ENCODE data around the gene FAM3B.

FAM3B gene

DNA sequence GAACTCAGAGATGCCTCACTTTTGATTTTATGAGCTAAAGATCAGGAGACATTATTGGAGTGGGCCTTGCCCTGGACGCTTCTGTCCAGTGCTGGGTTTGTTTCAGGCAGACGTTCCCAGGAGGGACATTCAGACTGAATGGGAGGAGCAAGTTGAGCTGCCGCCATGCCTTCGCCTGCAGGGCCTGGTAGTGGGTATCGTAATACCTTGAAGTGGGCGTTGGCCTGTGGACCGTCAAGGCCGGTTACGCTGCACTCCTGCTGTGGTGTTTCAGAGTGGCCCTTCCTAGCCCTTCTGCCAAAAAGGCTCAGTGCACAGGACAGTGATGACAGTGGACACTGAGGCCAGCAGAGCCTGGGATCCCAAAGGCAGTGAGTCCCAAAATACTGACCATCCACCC, 1.6 kb downstream of the FAM3B start:
- TF ChIP-seq, protein P1, sequence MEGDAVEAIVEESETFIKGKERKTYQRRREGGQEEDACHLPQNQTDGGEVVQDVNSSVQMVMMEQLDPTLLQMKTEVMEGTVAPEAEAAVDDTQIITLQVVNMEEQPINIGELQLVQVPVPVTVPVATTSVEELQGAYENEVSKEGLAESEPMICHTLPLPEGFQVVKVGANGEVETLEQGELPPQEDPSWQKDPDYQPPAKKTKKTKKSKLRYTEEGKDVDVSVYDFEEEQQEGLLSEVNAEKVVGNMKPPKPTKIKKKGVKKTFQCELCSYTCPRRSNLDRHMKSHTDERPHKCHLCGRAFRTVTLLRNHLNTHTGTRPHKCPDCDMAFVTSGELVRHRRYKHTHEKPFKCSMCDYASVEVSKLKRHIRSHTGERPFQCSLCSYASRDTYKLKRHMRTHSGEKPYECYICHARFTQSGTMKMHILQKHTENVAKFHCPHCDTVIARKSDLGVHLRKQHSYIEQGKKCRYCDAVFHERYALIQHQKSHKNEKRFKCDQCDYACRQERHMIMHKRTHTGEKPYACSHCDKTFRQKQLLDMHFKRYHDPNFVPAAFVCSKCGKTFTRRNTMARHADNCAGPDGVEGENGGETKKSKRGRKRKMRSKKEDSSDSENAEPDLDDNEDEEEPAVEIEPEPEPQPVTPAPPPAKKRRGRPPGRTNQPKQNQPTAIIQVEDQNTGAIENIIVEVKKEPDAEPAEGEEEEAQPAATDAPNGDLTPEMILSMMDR (IDR thresholded peaks at IDR 0.05; ENCODE audit: borderline replicate concordance, insufficient read depth, low read depth, low read length) = no peak

DNA sequence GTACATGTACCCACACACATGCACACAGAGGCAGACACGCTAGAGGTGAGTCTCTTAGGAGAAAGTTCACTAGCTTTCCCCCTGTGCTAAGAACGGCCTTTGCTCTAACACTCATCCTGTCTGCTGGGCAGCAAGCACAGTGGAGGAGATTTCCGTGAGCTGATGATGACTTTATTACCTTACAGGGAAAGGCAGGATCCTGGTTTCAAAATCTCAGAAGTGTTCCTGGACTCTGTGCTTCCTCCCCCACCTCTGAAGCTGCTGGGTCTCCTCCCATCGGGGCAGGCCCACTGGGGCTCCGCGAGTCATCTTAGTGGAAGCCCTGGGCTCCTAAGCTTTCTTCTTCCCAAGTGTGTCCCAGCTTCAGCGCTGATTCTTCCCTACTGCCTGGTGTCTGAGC, 2.7 kb downstream of the FAM3B start:
- TF ChIP-seq, protein P1 (IDR thresholded peaks at IDR 0.05; ENCODE audit: borderline replicate concordance, insufficient read depth, low read depth, low read length) = no peak
- H3K4me3 ChIP-seq (ENCODE audit: low read depth, low read length) = no peak overlapping the region

More for the DNA sequence above, 1.6 kb downstream of the FAM3B start:
- H3K4me3 ChIP-seq (ENCODE audit: low read depth, low read length) = no peak overlapping the region

DNA sequence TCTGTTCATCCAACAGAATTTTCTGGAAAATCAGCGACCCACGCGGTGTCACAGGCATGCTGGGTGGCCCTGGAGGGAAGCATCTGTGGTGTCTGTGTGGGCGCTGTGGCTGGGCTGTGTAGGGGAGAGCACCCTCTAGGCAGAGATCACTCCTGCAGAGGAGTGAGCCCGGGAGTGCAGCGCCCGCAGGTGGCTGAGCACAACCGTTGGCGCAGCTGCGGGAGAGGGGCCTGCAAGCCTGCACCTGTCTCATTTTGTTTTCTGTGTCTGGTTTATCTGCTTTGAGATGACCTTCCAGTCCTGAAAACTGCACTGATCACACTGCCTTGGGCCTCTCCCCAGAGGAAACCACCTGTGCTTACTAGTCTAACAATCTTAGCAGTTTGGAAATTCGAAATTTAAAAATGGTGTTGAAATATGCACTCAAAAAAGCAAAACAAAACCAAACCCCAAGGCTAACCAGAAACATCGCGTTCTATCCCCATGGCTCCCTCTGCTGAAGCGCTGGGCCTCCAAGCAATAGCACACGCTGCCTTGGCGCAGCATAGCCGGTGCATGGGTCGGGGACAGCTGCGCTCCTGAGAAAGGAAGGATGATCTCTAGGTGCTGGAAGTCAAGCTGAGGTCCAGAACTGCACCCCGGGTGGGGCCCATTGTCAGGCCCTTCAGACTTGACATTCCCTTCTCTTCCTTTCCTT, 4.8 kb downstream of the FAM3B start:
- no peak overlapping the region for H3K4me3 ChIP-seq (ENCODE audit: low read depth, low read length)
- TF ChIP-seq, protein P1 (IDR thresholded peaks at IDR 0.05; ENCODE audit: borderline replicate concordance, insufficient read depth, low read depth, low read length) = no peak

DNA sequence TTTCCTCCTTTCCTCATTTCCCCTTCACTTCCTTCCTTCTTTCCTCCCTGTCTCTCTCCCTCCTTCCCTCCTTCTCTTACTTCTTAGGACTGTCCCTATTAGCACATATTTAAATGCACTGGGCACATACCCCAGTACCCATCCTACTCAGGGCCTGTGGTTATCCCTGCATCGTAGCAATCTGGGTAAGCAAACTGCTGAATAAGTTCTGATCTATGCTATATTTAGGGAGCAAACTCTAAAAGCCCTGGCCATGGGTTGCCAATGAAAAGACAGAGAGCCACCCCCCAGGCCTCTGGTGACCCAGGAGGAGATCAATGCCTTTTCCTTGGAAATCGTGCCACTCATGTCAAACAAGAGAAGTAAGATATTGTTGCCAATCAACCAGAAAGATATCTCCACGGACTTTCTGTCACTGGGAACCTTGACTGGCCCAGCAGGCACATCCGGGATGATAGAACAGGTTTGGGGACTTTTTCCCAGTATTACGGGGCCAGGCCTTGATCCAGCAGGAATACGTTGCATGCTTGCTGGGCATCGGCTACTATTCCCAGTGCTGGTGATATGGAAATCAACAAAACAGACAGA, 5.4 kb downstream of the FAM3B start:
- H3K4me3 ChIP-seq (ENCODE audit: low read depth, low read length) = no peak overlapping the region
- TF ChIP-seq, protein P1 (IDR thresholded peaks at IDR 0.05; ENCODE audit: borderline replicate concordance, insufficient read depth, low read depth, low read length) = no peak

DNA sequence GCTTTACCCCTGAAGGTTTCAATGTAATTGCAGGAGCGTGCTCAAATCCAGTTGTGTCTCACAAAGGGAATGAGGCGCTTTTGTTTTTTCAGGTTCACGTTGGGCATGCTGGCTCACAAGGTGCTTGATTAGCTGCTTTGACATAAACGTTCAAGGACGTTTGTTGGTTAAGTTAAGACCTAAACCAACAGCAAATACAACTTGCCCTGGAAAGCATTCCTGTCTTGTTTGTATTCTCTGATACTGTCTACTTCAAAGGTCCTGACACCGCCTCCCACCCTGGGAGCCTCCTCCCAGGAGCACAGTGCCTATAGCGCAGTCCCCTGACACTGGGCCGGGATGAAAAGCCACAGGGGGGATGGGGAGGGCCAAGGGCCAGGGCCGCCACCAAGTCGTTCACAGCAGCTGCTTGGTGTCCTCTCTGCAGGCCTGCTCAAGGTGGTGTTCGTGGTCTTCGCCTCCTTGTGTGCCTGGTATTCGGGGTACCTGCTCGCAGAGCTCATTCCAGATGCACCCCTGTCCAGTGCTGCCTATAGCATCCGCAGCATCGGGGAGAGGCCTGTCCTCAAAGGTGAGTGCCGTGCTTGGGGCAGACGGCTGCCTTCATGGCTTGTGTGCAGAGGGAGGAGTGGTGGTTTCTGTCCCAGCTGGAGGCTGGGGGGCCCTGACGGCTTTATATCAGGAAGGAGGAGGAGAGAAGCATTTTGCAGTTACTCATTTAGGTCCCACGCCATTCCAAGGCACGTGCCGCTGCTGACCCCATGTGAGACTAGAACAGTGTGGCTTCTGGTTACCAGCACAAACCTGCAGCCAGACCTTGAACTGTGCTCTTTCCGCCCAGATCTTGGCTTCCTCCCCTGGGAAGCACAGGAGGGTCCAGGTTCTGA, 6.1 kb downstream of the FAM3B start:
- no peak overlapping the region for H3K4me3 ChIP-seq (ENCODE audit: low read depth, low read length)
- TF ChIP-seq, protein P1 (IDR thresholded peaks at IDR 0.05; ENCODE audit: borderline replicate concordance, insufficient read depth, low read depth, low read length) = no peak

DNA sequence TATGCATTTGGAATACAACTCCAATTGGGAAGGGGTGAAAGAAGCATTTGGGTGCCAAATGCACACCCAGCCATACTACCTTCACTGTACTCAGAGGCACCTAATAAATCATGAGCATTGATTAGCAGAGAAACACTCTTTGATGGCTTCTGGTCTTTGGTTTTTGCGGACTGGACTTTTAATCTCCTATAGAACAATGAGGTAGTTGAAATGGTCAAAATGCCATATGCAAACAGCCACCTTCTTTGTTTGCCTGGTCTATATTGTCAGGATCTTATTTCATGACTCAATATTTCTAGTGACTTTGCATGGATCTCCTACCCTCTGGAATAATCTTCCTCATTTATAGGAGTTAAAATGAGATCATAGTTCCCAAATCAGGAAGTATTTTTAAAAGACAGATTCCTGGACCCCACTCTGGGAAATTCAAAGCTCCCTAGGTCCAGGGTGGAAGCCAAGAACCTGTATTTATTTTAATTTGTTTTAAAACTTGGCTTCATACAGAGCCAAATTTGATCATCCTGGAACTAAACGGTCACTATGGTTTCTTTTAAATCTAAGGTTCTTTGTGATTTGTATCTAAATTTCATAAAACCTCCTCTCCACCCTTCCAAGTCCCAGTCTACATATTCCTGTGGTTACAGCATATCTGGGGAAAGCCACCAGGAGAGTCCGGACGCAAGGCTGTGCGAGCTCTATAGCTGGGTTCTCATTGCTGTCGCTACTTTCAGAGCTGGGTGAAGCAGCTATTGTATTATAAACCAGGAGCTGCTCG, 8.7 kb downstream of the FAM3B start:
- no peak overlapping the region for H3K4me3 ChIP-seq (ENCODE audit: low read depth, low read length)

More for the DNA sequence above, 8.7 kb downstream of the FAM3B start:
- TF ChIP-seq, protein P1 (IDR thresholded peaks at IDR 0.05; ENCODE audit: borderline replicate concordance, insufficient read depth, low read depth, low read length) = no peak
